DMS 273 treated with DMSO at 0.1 percent for 48 hours (cell line): ENCODE measurements around the gene ADGRL4.
"Not testable (repeated sequence)": the region's sequence is repeated elsewhere in the genome, so short reads cannot be mapped to it uniquely, and the experiment has no call there.

ENCODE experiments used
- DNase-seq: peaks from one replicate; lab custom pipeline; 2025; lab: John Stamatoyannopoulos, UW

ADGRL4 gene

DNA sequence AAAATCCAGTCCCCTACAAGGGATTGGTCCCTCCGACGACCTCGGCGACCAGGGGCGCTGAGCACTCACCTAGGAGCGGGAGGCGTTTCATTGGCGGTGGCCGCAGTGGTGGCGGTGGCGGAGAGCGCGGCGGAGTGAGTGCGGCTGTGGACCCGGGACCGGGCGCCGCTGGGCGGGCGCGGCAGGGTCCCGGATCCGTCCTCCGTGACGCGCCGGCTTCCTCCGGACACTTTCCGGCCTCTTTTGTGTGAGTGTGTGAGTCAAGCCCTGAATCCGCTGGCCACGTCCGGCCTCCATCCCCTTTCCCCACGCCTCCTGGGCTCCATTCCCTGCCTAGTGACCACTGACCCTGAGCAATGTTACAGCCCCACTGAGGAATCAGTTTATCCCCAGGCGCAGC is at the start of gene ADGRL4:
Gene ADGRL4, minus strand, starts transcription at position 167 of the 400 bp plus-strand sequence. Its CDS starts 76 bp downstream, at position 91.
- DNase-seq, result no peak

DNA sequence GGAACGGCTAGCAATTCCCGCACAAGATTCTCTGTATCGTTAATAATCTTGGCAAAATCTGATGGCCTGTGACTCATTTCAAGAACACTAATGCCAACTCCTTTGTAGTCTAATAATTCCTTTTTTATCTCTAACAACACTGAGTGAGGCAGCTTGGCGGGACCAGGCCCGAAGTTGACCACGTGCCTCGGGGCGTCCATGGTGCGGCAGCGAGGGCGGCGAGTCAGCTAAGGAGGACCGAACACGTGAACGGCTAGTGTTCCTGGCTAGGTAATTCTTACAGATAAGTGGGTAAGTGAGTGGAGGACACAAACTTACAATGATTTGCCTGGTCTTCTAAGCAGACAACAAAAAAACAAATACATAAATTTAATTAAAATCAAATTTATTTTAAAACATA is 49.3 kb upstream of the ADGRL4 start:
- no peak for DNase-seq

DNA sequence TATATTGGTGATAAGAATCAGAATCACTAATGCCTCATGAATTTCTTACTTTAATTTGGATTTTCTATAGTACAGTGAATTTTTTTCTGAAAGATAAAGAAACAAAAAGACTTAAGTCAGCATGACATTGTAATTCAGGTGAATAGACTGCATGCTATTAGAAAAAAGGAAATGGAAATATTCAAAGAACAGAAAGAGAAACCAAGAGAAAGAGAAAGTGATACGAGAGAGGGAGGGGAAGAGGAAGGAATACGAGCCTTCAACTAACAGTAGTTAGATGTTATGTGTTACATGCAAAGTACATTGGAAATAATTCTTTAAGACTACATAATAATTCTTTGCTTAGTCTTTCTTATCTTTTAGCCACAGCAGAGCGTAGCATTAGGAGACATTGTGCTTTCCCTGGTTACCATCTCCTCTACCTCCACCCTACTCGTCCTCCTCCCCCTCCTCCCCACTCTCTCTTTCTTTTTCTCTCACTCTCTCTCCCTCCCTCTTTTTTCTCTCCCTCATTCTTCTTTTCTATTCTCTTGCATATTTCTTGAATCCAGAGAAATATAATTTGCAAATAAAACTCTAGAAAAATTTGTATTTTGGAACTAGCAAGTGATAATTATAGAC is 46.4 kb upstream of the ADGRL4 start:
- DNase-seq, result no peak

DNA sequence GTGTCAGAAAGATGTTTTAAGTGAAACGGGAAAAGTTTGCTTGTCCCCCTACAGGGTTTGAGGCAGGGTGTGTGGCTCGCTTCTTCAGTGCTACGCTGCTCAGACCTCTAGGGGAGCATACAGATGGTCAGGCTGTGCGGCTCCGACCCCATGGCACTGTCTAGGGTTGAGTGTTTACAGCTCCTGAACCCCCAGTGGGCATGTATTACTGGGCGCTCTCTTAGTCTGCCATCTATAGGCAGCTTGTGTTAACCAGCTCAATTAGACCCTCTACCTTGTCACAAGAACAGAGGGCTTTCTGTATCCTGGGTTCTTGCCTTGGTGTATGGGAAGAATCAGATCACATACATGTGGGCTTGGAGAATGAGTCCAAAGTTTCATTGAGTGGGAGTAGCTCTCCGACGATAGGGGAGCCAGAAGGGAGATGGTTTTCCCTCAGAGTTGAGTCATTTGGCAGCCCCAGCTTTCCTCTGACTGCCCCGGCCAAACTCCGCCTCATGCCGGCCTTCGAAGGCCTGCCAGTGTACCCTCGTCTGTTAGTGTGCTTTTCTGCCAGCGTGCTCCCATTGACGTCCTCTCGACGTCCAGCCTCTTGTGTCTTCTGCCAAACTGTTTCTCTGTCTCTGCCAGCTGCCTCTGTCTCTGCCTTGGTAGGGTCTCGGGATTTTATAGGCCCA is 38.6 kb upstream of the ADGRL4 start:
- DNase-seq, result peak; percentile 32

DNA sequence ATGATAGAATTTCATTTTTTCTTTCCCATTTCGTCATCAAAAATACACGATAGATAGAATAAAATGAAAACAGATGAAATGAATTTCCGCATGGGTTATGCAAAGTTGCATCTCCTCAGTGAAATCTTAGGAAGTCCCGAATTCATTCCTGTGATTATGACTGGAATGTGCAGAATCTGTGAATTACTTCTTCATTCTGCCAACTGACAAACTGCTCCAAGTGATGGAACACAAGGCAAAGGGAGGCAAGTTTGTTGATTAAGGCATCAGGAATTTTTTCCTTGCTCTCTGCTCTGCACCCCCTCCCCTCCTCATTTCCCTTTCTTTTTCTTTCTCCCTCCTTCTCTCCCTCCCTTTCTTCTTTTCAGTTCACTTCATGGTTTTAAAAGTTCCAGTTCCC is 37.0 kb upstream of the ADGRL4 start:
- DNase-seq, result no peak

DNA sequence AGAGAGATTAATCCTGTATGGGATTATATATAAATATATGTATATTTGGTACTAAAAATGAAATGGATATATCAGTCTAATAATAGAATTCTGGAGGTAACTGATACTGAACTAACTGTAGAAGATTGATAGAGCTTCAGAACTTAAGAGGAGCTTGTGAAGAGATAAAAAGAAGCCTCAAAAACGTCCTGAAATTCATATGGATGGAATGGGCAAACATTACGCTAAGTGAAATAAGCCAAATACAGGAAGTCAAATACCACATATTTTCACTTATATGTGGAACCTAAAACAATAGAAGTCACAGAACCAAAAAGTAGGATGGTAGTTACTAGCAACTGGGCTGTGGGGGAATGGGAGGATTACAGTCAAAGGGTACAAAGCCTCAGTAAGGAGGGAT is 36.0 kb upstream of the ADGRL4 start:
- no peak for DNase-seq

DNA sequence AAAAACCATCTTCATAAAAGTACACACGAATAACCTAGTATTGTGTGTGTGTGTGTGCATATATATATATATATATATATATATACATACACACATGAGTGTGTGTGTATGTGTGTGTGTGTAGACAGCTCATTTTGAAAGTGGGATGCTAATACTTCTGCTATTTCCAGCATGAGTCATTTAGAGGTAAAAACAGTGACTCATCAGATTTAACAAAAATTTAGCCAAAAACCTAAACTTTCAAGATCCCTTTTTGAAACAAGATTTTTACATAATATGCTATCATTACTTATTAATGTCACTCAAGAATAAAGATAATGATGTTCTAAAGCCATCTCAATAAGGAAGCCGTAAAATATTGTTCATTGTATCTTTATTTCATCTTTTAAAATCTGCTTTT is 35.6 kb upstream of the ADGRL4 start:
- DNase-seq, result no peak

DNA sequence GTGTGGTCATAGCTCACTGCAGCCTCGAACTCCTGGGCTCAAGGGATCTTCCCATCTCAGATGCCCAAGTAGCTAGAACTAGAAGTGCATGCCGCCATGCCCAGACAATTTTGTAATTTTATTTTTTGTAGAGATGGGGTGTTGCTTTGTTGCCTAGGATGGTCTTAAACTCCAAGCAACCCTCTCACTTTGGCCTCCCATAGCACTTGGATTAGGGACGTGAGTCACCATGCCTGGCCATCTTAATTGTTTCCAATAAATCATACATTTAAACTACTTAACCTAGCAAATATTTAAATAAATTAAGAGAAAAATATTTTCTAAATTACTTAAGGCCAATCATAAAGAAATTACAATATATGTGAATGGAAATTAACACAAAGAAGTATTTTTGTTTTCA is 35.1 kb upstream of the ADGRL4 start:
- DNase-seq, result no peak

DNA sequence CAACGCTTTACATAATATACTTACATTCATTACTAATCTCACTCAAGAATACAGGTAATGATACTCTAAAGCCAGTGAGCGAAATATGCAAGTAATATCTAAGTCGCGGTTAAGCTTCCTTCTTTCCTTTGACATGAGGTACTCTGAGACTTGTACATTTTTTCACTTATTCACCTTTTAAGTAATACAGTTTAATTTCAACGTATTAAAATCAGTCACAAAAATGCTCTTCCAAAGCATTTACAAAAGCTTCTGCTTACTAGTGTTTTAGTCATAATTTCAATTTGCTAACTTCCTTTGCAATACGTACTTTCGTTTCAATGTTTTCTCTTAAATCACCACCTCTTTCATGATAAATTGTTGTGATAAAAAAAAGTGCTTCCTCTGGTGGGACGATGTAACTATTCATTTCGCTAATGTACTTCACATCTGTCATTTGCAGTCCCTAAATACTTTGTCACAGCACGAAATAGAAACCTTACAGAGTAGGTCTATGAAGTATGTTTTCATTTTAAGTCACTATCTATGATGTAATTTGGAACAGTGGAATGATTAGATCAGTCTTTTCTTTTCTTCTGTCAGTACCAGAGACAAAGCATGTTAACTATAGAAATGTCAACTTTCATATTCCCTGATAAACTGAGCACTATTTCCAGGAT is 34.0 kb upstream of the ADGRL4 start:
- DNase-seq, result no peak

DNA sequence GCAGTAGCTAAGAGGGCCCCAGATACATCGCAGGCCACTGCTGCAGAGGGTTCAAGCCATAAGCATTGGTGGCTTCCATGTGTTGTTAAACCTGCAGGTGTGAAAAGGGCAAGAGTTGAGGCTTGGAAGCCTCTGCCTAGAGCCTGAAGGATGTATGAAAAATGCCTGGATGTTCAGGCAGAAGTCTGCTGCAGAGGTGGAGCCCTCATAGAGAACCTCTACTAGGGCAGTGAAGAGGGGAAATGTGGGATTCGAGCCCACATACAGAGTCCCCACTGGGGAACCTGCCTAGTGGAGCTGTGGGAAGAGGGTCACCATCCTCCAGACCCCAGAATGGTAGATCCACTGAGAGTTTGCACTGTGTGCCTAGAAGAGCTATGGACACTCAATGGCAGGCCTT is 30.6 kb upstream of the ADGRL4 start:
- no peak for DNase-seq

DNA sequence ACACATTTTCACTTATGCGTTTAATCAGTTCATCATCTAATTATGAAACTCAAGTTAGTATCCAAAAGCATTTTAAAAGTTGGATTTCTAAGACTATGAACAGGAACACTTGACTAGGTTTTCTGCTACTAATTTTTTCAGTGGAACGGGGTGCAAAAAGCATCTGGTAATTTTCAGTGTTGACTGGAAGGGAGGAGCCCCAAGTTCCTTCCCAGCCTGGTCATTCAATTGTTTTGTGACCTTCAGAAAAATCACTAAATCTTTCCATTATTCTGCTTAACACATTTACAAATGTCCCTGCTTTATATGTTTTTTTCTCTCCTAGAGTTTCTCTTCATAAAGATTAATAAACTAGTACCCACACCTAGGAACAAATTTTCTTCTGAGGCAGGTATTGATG is 6.0 kb upstream of the ADGRL4 start:
- DNase-seq, result no peak

DNA sequence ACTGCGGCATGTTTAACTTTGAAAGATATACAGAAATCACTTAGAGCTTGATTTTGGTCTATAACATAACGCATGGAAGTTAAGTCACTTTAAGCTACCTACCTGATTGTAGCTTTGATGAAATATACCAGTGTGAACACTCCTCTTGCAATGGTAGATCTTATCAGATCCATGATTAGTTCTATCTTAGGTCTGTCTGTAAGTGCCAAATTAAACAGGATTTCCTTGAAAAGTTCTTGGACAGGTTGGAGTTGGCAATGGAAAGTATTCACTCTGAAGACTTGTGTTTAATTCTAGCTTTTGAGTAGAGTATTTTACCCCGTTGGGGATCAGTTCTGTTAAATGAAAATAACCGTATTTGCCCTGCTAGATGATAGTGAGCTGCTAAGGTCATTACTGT is 4.1 kb upstream of the ADGRL4 start:
- DNase-seq, result no peak

DNA sequence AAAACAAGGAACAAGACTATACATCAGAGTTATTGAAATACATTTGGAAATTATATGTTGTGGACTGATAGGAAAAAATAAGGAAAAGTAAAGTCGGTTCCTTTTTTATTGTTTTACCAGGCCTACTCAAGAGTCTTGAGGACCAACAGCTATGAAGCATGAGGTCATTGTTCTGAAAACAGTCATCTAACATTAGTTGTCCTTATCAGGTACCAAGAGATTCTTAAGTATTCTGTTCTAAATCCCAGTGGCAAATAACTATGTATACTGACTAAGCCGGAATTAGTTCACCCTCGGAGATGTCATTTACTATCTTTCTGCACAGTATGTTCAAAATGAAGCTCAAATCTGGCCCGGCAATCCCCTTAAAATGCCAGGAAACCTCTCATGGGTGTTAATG is 585 bp downstream of the ADGRL4 start:
- DNase-seq, result no peak

DNA sequence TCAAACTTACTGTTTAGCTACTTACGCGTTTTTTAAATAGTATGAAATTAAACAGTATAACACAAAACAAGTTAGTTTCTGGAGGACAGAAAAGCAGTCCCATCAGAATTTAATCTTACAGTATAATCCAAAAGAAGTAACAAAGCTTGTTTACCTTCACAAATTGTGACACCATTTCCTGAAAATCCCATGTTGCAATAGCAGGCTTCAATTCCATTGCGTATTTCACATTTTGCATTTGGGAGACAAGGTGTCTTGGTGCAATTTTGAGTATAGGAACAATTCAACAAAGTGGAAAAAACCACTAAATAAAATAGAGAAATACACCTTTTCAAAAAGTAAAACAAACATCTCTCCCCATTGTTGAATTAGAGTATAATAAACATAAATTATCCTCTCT is 1.6 kb downstream of the ADGRL4 start:
- no peak for DNase-seq

DNA sequence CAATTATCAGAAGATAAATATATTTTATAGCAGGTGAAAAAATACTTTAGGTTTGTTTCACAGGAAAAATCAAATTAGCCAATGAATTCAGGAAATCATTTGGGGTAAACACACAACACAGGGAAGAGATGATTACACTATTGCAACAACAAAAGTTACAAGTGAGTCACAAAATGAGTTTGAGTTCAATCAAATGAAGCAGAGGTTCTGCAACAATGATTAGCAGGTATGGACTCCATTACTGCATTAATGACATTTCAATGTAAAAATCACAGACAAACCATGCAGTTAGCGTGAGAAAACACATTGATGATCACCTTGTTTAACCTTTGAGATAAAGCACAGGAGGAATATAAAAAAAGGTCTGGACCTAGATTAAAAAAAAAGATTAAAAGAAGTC is 9.7 kb downstream of the ADGRL4 start:
- no peak for DNase-seq

DNA sequence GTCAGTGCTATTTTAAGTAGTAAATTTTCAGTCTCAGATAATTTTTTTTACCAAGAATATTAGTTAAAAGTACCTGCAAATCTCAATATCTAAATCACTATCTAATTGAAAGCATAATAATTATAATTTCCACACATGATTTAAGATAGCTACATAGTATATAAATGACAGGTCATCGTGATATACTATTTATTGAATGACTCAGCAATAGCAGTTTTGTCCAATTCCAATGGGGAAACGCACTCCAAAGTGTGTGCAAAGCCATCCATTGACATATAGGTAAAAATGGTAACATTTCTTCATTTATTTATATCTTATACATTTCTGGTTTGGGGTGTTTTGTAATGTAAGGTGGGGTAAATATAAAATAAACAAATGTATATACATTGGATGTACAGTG is 19.5 kb downstream of the ADGRL4 start:
- DNase-seq, result no peak

DNA sequence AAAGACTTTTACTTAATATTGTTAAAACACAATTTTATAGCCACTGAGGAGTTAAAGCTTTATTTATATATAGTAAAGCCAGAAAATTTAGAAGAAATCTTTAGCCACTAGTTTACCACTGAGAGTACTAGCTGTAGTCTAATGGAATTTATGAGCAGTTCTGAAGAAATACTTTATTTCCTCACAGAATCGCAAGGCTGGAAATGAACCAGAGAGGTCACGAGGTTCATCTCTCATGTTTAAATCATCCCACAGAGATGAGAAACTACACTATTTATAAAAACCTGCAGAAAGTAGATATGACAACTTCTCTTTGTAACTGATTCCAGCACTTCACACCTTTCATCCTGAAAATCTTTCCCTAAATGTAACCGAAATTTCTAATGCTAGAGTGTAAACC is 26.0 kb downstream of the ADGRL4 start:
- DNase-seq, result no peak

DNA sequence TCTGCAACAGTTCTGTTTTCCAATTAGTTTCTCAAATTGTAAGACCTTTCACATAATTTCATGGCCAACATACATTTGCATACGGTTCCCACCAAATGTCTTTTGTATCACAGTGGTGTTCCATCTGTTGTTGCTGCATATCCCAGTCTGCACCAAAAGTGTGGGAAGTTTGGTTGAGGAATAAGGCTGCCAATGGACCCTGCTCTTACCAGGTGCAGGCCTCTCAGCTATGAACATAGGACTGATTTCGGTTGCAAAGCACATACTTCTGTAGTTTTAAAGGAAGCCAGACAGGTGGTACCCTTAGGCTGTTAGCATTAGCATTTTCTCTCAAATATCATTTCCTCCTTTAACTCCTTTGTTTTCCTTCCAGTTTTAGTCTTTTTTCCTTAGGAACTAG is 33.8 kb downstream of the ADGRL4 start:
- DNase-seq, result no peak

DNA sequence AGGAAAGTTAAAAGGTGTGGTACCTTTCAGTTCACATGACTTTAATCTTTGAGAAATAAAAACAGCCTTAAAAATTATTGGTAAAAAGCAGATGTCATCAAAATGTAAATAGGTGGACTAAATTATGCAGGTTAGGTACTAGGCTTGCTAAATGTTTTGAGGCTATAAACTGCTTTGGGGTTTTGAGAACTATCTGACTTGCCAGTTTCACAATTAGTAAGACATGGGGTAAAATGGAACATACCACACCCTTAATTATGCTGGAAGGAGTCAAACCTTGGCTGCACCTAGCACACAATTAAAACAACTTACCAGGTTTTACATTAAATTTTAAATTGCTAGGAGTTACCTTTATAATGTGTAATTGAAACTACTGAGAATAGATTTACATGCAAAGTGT is 39.4 kb downstream of the ADGRL4 start:
- not testable (repeated sequence) for DNase-seq

DNA sequence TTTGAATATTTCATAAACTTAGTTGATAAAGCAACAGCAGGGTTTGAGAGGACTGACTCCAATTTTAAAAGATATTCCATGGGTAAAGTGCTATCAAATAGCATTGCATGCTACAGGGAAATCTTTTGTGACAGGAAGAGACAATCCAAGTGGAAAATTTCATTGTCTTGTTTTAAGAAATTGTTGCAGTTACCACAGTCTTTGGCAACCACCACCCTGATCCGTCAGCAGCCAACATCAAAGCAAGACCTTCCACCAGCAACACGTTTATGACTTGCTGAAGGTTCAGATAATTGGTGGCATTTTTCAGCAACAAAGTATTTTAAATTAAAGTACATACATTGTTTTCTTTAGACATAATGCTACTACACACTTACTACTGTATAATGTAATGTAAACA is 47.8 kb downstream of the ADGRL4 start:
- DNase-seq, result no peak

DNA sequence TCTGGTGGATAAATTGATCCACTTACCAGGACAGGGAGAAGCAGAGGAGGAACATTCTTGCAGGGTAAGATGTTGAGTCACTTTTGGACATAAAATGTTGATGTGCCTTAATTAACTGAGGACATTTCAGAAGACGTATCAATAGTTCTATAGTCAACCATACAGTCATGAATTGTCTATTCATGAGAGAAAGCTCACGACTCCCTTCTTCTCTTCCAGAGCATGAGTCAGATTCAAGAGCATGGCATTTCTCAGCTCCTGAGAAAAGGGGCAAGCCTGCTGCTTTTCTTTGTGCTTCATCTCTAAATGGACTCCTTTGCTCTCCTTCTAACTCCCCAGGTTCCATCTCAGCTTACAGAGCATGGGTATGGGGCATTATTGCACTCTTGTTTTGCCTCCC is 55.7 kb downstream of the ADGRL4 start:
- no peak for DNase-seq

DNA sequence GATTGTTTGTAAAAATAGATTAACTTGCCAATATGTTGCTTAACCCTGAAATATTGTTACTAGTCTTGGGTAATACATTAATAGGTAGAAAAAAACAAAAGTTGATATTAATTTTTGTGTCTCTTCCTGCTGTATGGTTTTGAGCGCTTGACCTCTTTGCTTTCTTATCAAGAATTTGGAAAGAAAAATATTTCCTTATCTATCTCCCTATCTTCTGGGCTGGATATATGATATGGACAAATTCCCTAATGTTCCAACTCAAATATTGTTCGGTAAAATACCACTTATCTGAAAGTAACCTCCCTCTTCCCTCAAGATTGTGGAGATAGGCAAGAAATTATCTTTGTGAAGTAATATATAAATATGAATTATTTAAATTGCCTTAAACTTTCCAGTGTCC is 57.3 kb downstream of the ADGRL4 start:
- no peak for DNase-seq

DNA sequence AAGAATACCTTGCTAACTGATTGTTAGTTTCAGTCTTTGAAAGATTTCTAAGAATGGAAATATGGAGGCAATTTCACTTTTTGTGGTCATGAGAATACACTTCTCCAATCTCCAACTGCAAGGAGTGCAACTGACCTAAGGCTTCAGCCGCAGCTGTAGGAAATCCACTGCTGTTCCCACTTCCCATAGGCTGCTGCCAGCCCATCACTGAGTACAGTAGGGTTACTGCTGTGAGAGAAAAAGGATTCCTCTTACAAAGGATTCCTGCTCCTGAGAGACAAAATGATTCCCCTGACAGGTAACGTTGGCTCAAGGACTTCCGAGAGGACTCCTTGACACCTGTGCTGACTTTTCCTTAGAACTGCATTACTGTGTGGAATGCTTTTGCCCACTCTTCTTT is 87.4 kb downstream of the ADGRL4 start:
- DNase-seq, result no peak

DNA sequence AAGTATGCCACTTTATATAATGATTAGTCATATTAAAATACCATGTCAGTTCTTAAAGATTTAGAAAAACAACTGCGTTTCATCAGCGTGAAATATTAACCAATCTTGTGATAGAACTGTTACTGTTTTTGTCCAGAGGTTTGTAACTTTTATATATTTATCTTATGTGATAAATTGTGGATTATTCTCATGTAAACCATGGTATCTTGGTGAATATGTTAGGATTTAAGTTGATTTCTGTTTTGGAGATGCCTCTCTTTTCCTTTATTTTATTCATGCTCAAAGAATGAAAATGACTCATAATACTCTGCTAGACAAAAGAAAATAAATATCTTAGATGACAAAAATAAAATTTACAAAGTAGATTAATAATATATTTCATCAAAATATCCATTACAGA is 88.4 kb downstream of the ADGRL4 start:
- DNase-seq, result no peak
